Measurements from ENCODE around the gene SPAST. TPM values are rescaled to one million over a fixed set of nuclear protein-coding genes. Genes with fewer than 3 reads are reported as not detected.
A peak's percentile ranks its signal among the peaks of the same experiment; 100 is the strongest.

SPAST gene
- total and polyA plus RNA-seq, 2 of the 13 experiments (the other 11 are each of a cell fraction or from before 2014, with no cell fraction given): 11.5 to 40.4 TPM

- TF ChIP-seq DMAP1 (CRISPR knock-in tag; IDR thresholded peaks at IDR 0.05): peak; percentile 85
- no peak; the same call in 1 of the 2 replicates for TF ChIP-seq CREB3 (CRISPR knock-in tag; IDR thresholded peaks at IDR 0.05)
- TF ChIP-seq ZSCAN31 (CRISPR knock-in tag; IDR thresholded peaks at IDR 0.05; ENCODE audit: low read depth): peak; percentile 78
- no peak for TF ChIP-seq ETV6 (CRISPR knock-in tag; conservative IDR thresholded peaks at IDR 0.05)
- TF ChIP-seq EHMT2 (IDR thresholded peaks at IDR 0.05; ENCODE audit: borderline replicate concordance, low read depth, low read length): no peak
- no peak for TF ChIP-seq NCOR1 (IDR thresholded peaks at IDR 0.05; ENCODE audit: borderline replicate concordance, low read length)
- peak; percentile 56; the same call in 1 of the 2 replicates for TF ChIP-seq ELF1 (CRISPR knock-in tag; IDR thresholded peaks at IDR 0.05)
- peak; percentile 96 for TF ChIP-seq CCDC6 (CRISPR knock-in tag; IDR thresholded peaks at IDR 0.05)
- TF ChIP-seq MEF2D (CRISPR knock-in tag; IDR thresholded peaks at IDR 0.05): peak; percentile 79
- TF ChIP-seq, protein P1, sequence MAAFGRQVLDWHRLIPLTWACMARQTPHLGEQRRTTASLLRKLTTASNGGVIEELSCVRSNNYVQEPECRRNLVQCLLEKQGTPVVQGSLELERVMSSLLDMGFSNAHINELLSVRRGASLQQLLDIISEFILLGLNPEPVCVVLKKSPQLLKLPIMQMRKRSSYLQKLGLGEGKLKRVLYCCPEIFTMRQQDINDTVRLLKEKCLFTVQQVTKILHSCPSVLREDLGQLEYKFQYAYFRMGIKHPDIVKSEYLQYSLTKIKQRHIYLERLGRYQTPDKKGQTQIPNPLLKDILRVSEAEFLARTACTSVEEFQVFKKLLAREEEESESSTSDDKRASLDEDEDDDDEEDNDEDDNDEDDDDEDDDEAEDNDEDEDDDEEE (CRISPR knock-in tag; IDR thresholded peaks at IDR 0.05): peak; percentile 91
- no peak for TF ChIP-seq ZNF207 (IDR thresholded peaks at IDR 0.05; ENCODE audit: borderline replicate concordance)
- no peak for TF ChIP-seq ZBTB8A (CRISPR knock-in tag; IDR thresholded peaks at IDR 0.05; ENCODE audit: borderline replicate concordance, low read depth)
- TF ChIP-seq MXI1 (IDR thresholded peaks at IDR 0.05; ENCODE audit: borderline replicate concordance, low read depth, low read length): peak; percentile 76; the same call in 1 of the 3 replicates
- peak; percentile 92 for TF ChIP-seq THAP11 (CRISPR knock-in tag; IDR thresholded peaks at IDR 0.05)
- TF ChIP-seq KLF12 (CRISPR knock-in tag; IDR thresholded peaks at IDR 0.05; ENCODE audit: borderline replicate concordance): peak; percentile 67; the same call in 1 of the 2 replicates
- TF ChIP-seq ZIK1 (CRISPR knock-in tag; IDR thresholded peaks at IDR 0.05; ENCODE audit: borderline replicate concordance, low read depth): peak; percentile 91
- TF ChIP-seq RFX5 (IDR thresholded peaks at IDR 0.05; ENCODE audit: low read depth, low read length): no peak
- peak; percentile 97; the same call in 1 of the 2 replicates for TF ChIP-seq ZNF337 (CRISPR knock-in tag; IDR thresholded peaks at IDR 0.05; ENCODE audit: borderline replicate concordance, low read depth)
- no peak for TF ChIP-seq NFIC (IDR thresholded peaks at IDR 0.05; ENCODE audit: low read length)
- TF ChIP-seq, protein P2, sequence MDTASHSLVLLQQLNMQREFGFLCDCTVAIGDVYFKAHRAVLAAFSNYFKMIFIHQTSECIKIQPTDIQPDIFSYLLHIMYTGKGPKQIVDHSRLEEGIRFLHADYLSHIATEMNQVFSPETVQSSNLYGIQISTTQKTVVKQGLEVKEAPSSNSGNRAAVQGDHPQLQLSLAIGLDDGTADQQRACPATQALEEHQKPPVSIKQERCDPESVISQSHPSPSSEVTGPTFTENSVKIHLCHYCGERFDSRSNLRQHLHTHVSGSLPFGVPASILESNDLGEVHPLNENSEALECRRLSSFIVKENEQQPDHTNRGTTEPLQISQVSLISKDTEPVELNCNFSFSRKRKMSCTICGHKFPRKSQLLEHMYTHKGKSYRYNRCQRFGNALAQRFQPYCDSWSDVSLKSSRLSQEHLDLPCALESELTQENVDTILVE (CRISPR knock-in tag; IDR thresholded peaks at IDR 0.05): peak; percentile 75; the same call in 1 of the 2 replicates
- no peak for TF ChIP-seq ATAD3A (CRISPR knock-in tag; IDR thresholded peaks at IDR 0.05)
- TF ChIP-seq ZNF616 (CRISPR knock-in tag; IDR thresholded peaks at IDR 0.05; ENCODE audit: low read depth): no peak
- TF ChIP-seq, protein P3, sequence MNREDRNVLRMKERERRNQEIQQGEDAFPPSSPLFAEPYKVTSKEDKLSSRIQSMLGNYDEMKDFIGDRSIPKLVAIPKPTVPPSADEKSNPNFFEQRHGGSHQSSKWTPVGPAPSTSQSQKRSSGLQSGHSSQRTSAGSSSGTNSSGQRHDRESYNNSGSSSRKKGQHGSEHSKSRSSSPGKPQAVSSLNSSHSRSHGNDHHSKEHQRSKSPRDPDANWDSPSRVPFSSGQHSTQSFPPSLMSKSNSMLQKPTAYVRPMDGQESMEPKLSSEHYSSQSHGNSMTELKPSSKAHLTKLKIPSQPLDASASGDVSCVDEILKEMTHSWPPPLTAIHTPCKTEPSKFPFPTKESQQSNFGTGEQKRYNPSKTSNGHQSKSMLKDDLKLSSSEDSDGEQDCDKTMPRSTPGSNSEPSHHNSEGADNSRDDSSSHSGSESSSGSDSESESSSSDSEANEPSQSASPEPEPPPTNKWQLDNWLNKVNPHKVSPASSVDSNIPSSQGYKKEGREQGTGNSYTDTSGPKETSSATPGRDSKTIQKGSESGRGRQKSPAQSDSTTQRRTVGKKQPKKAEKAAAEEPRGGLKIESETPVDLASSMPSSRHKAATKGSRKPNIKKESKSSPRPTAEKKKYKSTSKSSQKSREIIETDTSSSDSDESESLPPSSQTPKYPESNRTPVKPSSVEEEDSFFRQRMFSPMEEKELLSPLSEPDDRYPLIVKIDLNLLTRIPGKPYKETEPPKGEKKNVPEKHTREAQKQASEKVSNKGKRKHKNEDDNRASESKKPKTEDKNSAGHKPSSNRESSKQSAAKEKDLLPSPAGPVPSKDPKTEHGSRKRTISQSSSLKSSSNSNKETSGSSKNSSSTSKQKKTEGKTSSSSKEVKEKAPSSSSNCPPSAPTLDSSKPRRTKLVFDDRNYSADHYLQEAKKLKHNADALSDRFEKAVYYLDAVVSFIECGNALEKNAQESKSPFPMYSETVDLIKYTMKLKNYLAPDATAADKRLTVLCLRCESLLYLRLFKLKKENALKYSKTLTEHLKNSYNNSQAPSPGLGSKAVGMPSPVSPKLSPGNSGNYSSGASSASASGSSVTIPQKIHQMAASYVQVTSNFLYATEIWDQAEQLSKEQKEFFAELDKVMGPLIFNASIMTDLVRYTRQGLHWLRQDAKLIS (CRISPR knock-in tag; IDR thresholded peaks at IDR 0.05): no peak
- 0 out of 2 replicates have a peak, but pooled peaks have one; percentile 92 for TF ChIP-seq BRCA1 (CRISPR knock-in tag; IDR thresholded peaks at IDR 0.05)
- TF ChIP-seq KLF6 (CRISPR knock-in tag; IDR thresholded peaks at IDR 0.05): peak; percentile 94
Observed at GRCh38 chr2:32039447-32040219, 23.7 kb upstream of the SPAST start, which contains the start of gene DPY30 (continued).

Measured in HepG2 (cell line).